GM23338 (cell line): Measurements from ENCODE around the gene CMPK2. TPM values are rescaled to one million over a fixed set of nuclear protein-coding genes. Genes with fewer than 3 reads are reported as not detected.

ENCODE experiments used
- ATAC-seq: fragments of 200-7000 bp; cut with Tn5 transposase; 3 replicates; pipeline ENCODE4 v1.9.1; 2020
- DNase-seq: peaks from one replicate; pipeline ENCODE4 v3.0.0-alpha.2; 2015; ENCODE audit warnings: low spot score
- H2AFZ ChIP-seq: fragments of 200-600 bp; sonication (generic); 2 replicates; pipeline ENCODE4 v1.8.0; 2016; ENCODE audit warnings: antibody characterized with exemption, mild to moderate bottlenecking, moderate library complexity
- H3F3A ChIP-seq: fragments of 200-600 bp; sonication (generic); replicated peaks from 2 replicates; pipeline ENCODE4 v1.8.0; 2017; ENCODE audit warnings: antibody characterized with exemption, mixed run types, low read depth
- H3K27ac ChIP-seq: fragments of 200-600 bp; sonication (generic); 2 replicates; pipeline ENCODE4 v1.6.1; 2016; ENCODE audit warnings: low read depth
- H3K27me3 ChIP-seq: fragments of 200-600 bp; sonication (generic); 2 replicates; pipeline ENCODE4 v1.8.0; 2016; ENCODE audit warnings: mild to moderate bottlenecking, mixed run types, moderate library complexity; ENCODE audit not compliant: insufficient read depth
- H3K36me3 ChIP-seq: fragments of 200-600 bp; sonication (generic); 2 replicates; pipeline ENCODE4 v1.8.0; 2016; ENCODE audit warnings: mild to moderate bottlenecking; ENCODE audit not compliant: insufficient read depth
- H3K4me1 ChIP-seq: fragments of 200-600 bp; sonication (generic); 2 replicates; pipeline ENCODE4 v1.8.0; 2016; ENCODE audit warnings: mild to moderate bottlenecking, moderate library complexity; ENCODE audit not compliant: insufficient read depth
- H3K4me2 ChIP-seq: fragments of 200-600 bp; sonication (generic); 2 replicates; pipeline ENCODE4 v1.7.1; 2017; ENCODE audit warnings: mixed run types
- H3K4me3 ChIP-seq: fragments of 200-600 bp; sonication (generic); 2 replicates; pipeline ENCODE4 v1.6.1; 2016; ENCODE audit warnings: mixed run types
- H3K79me2 ChIP-seq: fragments of 200-600 bp; sonication (generic); replicated peaks from 2 replicates; pipeline ENCODE4 v1.8.0; 2017; ENCODE audit warnings: mild to moderate bottlenecking; ENCODE audit not compliant: insufficient read depth
- H3K9me2 ChIP-seq: fragments of 200-600 bp; sonication (generic); 2 replicates; pipeline ENCODE4 v1.8.0; 2017; ENCODE audit not compliant: insufficient read depth
- H4K20me1 ChIP-seq: fragments of 200-600 bp; sonication (generic); replicated peaks from 2 replicates; pipeline ENCODE4 v1.8.0; 2017; ENCODE audit warnings: mild to moderate bottlenecking; ENCODE audit not compliant: insufficient read depth
- H3K27ac Mint-ChIP-seq: 2 replicates; pipeline ENCODE4 v1.8.0; 2020; ENCODE audit warnings: inconsistent platforms, mild to moderate bottlenecking, moderate library complexity, mixed read lengths
- H3K27me3 Mint-ChIP-seq: 3 replicates; pipeline ENCODE4 v1.8.0; 2022; ENCODE audit warnings: low read depth, mild to moderate bottlenecking, moderate library complexity, mixed read lengths, inconsistent platforms; ENCODE audit not compliant: insufficient read depth, poor library complexity
- H3K36me3 Mint-ChIP-seq: 3 replicates; pipeline ENCODE4 v1.8.0; 2021; ENCODE audit warnings: low read depth, mild to moderate bottlenecking, inconsistent platforms, moderate library complexity, mixed read lengths
- H3K4me1 Mint-ChIP-seq: 3 replicates; pipeline ENCODE4 v1.8.0; 2020; ENCODE audit warnings: mild to moderate bottlenecking, inconsistent platforms, mixed read lengths
- H3K4me3 Mint-ChIP-seq: 3 replicates; pipeline ENCODE4 v1.8.0; 2021; ENCODE audit warnings: moderate library complexity, mild to moderate bottlenecking, inconsistent platforms, mixed read lengths
- H3K9me3 Mint-ChIP-seq: 3 replicates; pipeline ENCODE4 v1.8.0; 2020; ENCODE audit warnings: moderate library complexity, mild to moderate bottlenecking, inconsistent platforms, mixed read lengths
- CREB1 ChIP-seq: fragments of 250-450 bp; sonication (Bioruptor Pico); IDR thresholded peaks from 2 replicates; pipeline ENCODE4 v1.5.0; 2020; ENCODE audit warnings: low read depth, mild to moderate bottlenecking, moderate library complexity
- CTCF ChIP-seq, 2 experiments: fragments of 200-600 bp in 1 of 2; sonication (generic) in 1 of 2; conservative IDR thresholded peaks; 2 replicates each; pipeline versions ENCODE4 v1.5.1 to v1.6.1; 2016 to 2017; ENCODE audit warnings: antibody characterized with exemption in 2 of 2, low read depth in 2 of 2, mild to moderate bottlenecking in 2 of 2, moderate library complexity in 1 of 2
- EZH2 ChIP-seq: fragments of 200-600 bp; sonication (generic); IDR thresholded peaks from one replicate; pipeline ENCODE4 v1.8.0; 2017; ENCODE audit warnings: antibody characterized with exemption, mild to moderate bottlenecking, low read depth; ENCODE audit not compliant: unreplicated experiment
- EZH2phosphoT487 ChIP-seq: fragments of 200-600 bp; sonication (generic); IDR thresholded peaks from one replicate; pipeline ENCODE4 v1.8.1; 2018; ENCODE audit warnings: antibody characterized with exemption; ENCODE audit not compliant: unreplicated experiment
- JUNB ChIP-seq: IDR thresholded peaks from one replicate; pipeline ENCODE4 v1.6.1; 2016; ENCODE audit warnings: antibody characterized with exemption; ENCODE audit not compliant: unreplicated experiment
- NANOG ChIP-seq: IDR thresholded peaks from 2 replicates; pipeline ENCODE4 v1.6.1; 2016; ENCODE audit warnings: antibody characterized with exemption, borderline replicate concordance
- POLR2AphosphoS5 ChIP-seq: IDR thresholded peaks from 2 replicates; pipeline ENCODE4 v1.6.1; 2016; ENCODE audit warnings: antibody characterized with exemption, low read depth
- STAT1 ChIP-seq: IDR thresholded peaks from one replicate; pipeline ENCODE4 v1.6.1; 2016; ENCODE audit warnings: antibody characterized with exemption; ENCODE audit not compliant: unreplicated experiment
- ZNF114 ChIP-seq: fragments of 250-450 bp; sonication (Bioruptor Pico); IDR thresholded peaks from 2 replicates; pipeline ENCODE4 v1.5.0; 2020; ENCODE audit warnings: mild to moderate bottlenecking, moderate library complexity
- ZNF331 ChIP-seq: fragments of 250-450 bp; sonication (Bioruptor Pico); IDR thresholded peaks from 2 replicates; pipeline ENCODE4 v1.5.0; 2020; ENCODE audit warnings: low read depth, mild to moderate bottlenecking, moderate library complexity
- polyA plus RNA-seq: library from polyadenylated mRNA; unstranded; fragments of >200 nt; fragmentation: Nextera tagmentation; extraction: Ambion mirVana; gene quantifications from 2 replicates; pipeline ENCODE4 v1.2.1, GENCODE V29; 2016
- total RNA-seq: library from RNA; depleted of rRNA; stranded (reverse); fragments of >200 nt; shearing (Covaris generic); gene quantifications from 2 replicates; pipeline ENCODE4 v1.2.3, GENCODE V29; 2014
- TF ChIP-seq, protein P1 (sequence below): IDR thresholded peaks from one replicate; pipeline ENCODE4 v1.6.1; 2018; ENCODE audit warnings: antibody characterized with exemption; ENCODE audit not compliant: unreplicated experiment
- TF ChIP-seq, protein P2 (sequence below): fragments of 250-450 bp; sonication (Bioruptor Pico); IDR thresholded peaks from 2 replicates; pipeline ENCODE4 v1.5.0; 2020; ENCODE audit warnings: mild to moderate bottlenecking, moderate library complexity
- TF ChIP-seq, protein P3 (sequence below): IDR thresholded peaks from 2 replicates; pipeline ENCODE4 v1.6.1; 2016; ENCODE audit warnings: antibody characterized with exemption

Gene CMPK2
- total and polyA plus RNA-seq, 2 experiments from 2014 or later = 0.13 to 0.56 TPM

DNA sequence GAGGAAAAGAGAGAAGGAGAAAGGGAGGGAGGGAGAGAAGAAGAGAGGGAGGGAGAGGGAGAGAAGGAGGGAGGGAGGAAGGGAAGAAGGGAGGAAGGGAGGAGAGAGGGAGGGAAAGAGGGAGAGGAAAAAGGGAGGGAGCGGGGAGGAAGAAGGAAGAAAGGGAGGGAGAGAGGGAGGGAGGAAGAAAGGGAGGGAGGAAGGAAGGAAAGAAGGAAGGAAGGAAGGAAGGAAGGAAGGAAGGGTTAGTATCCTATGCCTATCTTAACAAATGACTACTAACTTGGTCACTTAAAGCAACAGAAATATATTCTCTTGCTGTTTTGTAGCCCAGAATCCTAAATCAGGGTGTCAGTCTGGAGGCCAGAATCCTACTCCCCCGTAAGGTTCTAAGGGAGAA lies 52.1 kb downstream of the CMPK2 start:
- Mint-ChIP-seq H3K4me3 (no peak overlapping the region), H3K4me1 (peaks cover 3% of the 10 kb centered on the region; the same call in 2 of the 3 replicates), H3K27me3 (peaks cover 5% of the 10 kb centered on the region), H3K27ac (no peak overlapping the region), H3K36me3 (peaks cover 5% of the 10 kb centered on the region; the same call in 1 of the 3 replicates), H3K9me3 (peaks cover 38% of the 10 kb centered on the region)
- Histone ChIP-seq H3F3A (no peaks in the 10 kb centered on the region), H3K4me2 (no peak overlapping the region), H3K4me3 (no peak overlapping the region), H4K20me1 (no peaks in the 10 kb centered on the region), H3K79me2 (no peaks in the 10 kb centered on the region), H3K27me3 (0 out of 2 replicates have a peak, but pooled peaks cover under 1% of the 10 kb centered on the region), H2AFZ (no peak overlapping the region), H3K4me1 (peaks cover 7% of the 10 kb centered on the region; the same call in 1 of the 2 replicates), H3K36me3 (no peaks in the 10 kb centered on the region), H3K9me2 (peaks cover 3% of the 10 kb centered on the region; the same call in 1 of the 2 replicates), H3K27ac (no peak overlapping the region)
- no peak for DNase-seq
- no peak for ATAC-seq
- no peak for TF ChIP-seq ZNF114 (CRISPR knock-in tag)
- TF ChIP-seq, protein P1, sequence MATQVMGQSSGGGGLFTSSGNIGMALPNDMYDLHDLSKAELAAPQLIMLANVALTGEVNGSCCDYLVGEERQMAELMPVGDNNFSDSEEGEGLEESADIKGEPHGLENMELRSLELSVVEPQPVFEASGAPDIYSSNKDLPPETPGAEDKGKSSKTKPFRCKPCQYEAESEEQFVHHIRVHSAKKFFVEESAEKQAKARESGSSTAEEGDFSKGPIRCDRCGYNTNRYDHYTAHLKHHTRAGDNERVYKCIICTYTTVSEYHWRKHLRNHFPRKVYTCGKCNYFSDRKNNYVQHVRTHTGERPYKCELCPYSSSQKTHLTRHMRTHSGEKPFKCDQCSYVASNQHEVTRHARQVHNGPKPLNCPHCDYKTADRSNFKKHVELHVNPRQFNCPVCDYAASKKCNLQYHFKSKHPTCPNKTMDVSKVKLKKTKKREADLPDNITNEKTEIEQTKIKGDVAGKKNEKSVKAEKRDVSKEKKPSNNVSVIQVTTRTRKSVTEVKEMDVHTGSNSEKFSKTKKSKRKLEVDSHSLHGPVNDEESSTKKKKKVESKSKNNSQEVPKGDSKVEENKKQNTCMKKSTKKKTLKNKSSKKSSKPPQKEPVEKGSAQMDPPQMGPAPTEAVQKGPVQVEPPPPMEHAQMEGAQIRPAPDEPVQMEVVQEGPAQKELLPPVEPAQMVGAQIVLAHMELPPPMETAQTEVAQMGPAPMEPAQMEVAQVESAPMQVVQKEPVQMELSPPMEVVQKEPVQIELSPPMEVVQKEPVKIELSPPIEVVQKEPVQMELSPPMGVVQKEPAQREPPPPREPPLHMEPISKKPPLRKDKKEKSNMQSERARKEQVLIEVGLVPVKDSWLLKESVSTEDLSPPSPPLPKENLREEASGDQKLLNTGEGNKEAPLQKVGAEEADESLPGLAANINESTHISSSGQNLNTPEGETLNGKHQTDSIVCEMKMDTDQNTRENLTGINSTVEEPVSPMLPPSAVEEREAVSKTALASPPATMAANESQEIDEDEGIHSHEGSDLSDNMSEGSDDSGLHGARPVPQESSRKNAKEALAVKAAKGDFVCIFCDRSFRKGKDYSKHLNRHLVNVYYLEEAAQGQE = no peak
- no peak for TF ChIP-seq STAT1
- no peak for TF ChIP-seq ZNF331 (CRISPR knock-in tag)
- TF ChIP-seq CTCF (conservative IDR thresholded peaks at IDR 0.05; ENCODE audit: low read depth in 2 of 2) = no peak
- TF ChIP-seq JUNB = no peak
- no peak for TF ChIP-seq CREB1
- TF ChIP-seq, protein P2, sequence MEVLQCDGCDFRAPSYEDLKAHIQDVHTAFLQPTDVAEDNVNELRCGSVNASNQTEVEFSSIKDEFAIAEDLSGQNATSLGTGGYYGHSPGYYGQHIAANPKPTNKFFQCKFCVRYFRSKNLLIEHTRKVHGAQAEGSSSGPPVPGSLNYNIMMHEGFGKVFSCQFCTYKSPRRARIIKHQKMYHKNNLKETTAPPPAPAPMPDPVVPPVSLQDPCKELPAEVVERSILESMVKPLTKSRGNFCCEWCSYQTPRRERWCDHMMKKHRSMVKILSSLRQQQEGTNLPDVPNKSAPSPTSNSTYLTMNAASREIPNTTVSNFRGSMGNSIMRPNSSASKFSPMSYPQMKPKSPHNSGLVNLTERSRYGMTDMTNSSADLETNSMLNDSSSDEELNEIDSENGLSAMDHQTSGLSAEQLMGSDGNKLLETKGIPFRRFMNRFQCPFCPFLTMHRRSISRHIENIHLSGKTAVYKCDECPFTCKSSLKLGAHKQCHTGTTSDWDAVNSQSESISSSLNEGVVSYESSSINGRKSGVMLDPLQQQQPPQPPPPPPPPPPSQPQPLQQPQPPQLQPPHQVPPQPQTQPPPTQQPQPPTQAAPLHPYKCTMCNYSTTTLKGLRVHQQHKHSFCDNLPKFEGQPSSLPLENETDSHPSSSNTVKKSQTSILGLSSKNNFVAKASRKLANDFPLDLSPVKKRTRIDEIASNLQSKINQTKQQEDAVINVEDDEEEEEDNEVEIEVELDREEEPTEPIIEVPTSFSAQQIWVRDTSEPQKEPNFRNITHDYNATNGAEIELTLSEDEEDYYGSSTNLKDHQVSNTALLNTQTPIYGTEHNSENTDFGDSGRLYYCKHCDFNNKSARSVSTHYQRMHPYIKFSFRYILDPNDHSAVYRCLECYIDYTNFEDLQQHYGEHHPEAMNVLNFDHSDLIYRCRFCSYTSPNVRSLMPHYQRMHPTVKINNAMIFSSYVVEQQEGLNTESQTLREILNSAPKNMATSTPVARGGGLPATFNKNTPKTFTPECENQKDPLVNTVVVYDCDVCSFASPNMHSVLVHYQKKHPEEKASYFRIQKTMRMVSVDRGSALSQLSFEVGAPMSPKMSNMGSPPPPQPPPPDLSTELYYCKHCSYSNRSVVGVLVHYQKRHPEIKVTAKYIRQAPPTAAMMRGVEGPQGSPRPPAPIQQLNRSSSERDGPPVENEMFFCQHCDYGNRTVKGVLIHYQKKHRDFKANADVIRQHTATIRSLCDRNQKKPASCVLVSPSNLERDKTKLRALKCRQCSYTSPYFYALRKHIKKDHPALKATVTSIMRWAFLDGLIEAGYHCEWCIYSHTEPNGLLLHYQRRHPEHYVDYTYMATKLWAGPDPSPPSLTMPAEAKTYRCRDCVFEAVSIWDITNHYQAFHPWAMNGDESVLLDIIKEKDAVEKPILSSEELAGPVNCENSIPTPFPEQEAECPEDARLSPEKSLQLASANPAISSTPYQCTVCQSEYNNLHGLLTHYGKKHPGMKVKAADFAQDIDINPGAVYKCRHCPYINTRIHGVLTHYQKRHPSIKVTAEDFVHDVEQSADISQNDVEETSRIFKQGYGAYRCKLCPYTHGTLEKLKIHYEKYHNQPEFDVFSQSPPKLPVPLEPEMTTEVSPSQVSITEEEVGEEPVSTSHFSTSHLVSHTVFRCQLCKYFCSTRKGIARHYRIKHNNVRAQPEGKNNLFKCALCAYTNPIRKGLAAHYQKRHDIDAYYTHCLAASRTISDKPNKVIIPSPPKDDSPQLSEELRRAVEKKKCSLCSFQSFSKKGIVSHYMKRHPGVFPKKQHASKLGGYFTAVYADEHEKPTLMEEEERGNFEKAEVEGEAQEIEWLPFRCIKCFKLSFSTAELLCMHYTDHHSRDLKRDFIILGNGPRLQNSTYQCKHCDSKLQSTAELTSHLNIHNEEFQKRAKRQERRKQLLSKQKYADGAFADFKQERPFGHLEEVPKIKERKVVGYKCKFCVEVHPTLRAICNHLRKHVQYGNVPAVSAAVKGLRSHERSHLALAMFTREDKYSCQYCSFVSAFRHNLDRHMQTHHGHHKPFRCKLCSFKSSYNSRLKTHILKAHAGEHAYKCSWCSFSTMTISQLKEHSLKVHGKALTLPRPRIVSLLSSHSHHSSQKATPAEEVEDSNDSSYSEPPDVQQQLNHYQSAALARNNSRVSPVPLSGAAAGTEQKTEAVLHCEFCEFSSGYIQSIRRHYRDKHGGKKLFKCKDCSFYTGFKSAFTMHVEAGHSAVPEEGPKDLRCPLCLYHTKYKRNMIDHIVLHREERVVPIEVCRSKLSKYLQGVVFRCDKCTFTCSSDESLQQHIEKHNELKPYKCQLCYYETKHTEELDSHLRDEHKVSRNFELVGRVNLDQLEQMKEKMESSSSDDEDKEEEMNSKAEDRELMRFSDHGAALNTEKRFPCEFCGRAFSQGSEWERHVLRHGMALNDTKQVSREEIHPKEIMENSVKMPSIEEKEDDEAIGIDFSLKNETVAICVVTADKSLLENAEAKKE = no peak
- TF ChIP-seq, protein P3, sequence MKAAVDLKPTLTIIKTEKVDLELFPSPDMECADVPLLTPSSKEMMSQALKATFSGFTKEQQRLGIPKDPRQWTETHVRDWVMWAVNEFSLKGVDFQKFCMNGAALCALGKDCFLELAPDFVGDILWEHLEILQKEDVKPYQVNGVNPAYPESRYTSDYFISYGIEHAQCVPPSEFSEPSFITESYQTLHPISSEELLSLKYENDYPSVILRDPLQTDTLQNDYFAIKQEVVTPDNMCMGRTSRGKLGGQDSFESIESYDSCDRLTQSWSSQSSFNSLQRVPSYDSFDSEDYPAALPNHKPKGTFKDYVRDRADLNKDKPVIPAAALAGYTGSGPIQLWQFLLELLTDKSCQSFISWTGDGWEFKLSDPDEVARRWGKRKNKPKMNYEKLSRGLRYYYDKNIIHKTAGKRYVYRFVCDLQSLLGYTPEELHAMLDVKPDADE = no peak
- no peak for TF ChIP-seq NANOG
- no peak for TF ChIP-seq EZH2phosphoT487
- TF ChIP-seq EZH2 = no peak
- TF ChIP-seq POLR2AphosphoS5 = no peak
